Cardiac muscle cell (in vitro differentiated cells and primary cell): Measurements from ENCODE around the gene COA8. TPM values are rescaled to one million over a fixed set of nuclear protein-coding genes. Genes with fewer than 3 reads are reported as not detected.

Experiments used
- DNase-seq, 2 donors: peaks; one replicate each; pipeline versions ENCODE4 v3.0.0 to v3.0.0-alpha.2; 2010 to 2017; ENCODE audit warnings: low read depth in 1 of 2, low spot score in 1 of 2
- H3K27ac ChIP-seq: fragments of 200-600 bp; sonication (generic); 2 replicates; pipeline ENCODE4 v1.5.1; 2016
- H3K27me3 ChIP-seq: fragments of 200-600 bp; sonication (generic); 2 replicates; pipeline ENCODE4 v1.6.0; 2016; ENCODE audit warnings: control low read depth
- H3K36me3 ChIP-seq: fragments of 200-600 bp; sonication (generic); 2 replicates; pipeline ENCODE4 v1.5.1; 2016; ENCODE audit warnings: control low read depth
- H3K4me1 ChIP-seq: fragments of 200-600 bp; sonication (generic); 2 replicates; pipeline ENCODE4 v1.8.1; 2017; ENCODE audit warnings: low read depth, mild to moderate bottlenecking, mixed run types
- H3K4me3 ChIP-seq: fragments of 200-600 bp; sonication (generic); 2 replicates; pipeline ENCODE4 v1.5.1; 2016; ENCODE audit warnings: mild to moderate bottlenecking
- H3K9me3 ChIP-seq: fragments of 200-600 bp; sonication (generic); 2 replicates; pipeline ENCODE4 v1.5.1; 2017; ENCODE audit warnings: low read depth, mild to moderate bottlenecking, control low read depth
- CTCF ChIP-seq: IDR thresholded peaks from 2 replicates; pipeline ENCODE4 v1.5.1; 2012; ENCODE audit warnings: low read depth, mild to moderate bottlenecking, low read length
- polyA plus RNA-seq: library from polyadenylated mRNA; unstranded; fragments of >200 nt; fragmentation: Nextera tagmentation; extraction: Ambion mirVana; gene quantifications from 2 replicates; pipeline ENCODE4 v1.2.1, GENCODE V29; 2016
- total RNA-seq: library from RNA; depleted of rRNA; stranded (reverse); fragments of >200 nt; gene quantifications from 2 replicates; pipeline ENCODE4 v1.2.3, GENCODE V29; 2016

COA8 gene
- total and polyA plus RNA-seq, 2 experiments from 2014 or later: 31.3 to 68.2 TPM

- Histone ChIP-seq H3K4me1 (no peaks in the 10 kb centered on the region), H3K36me3 (peaks cover 2% of the 10 kb centered on the region), H3K9me3 (no peaks in the 10 kb centered on the region), H3K4me3 (no peak overlapping the region), H3K27me3 (no peaks in the 10 kb centered on the region), H3K27ac (no peak overlapping the region)
- DNase-seq: no peak
- TF ChIP-seq CTCF: no peak
These were observed 6.6 kb downstream of the COA8 start for GRCh38 chr14:103569408-103569807.

- no peaks in the 10 kb centered on the region for H3K9me3 ChIP-seq
- TF ChIP-seq CTCF: no peak
- H3K27me3 ChIP-seq: no peaks in the 10 kb centered on the region
- H3K4me1 ChIP-seq: peaks cover 7% of the 10 kb centered on the region
- H3K4me3 ChIP-seq: no peak overlapping the region
- peaks cover 9% of the 10 kb centered on the region for H3K36me3 ChIP-seq
- DNase-seq: no peak
- no peak overlapping the region for H3K27ac ChIP-seq
These were observed 11.3 kb downstream of the COA8 start for GRCh38 chr14:103574104-103574503.

GRCh38 chr14:103574707-103575285 lies 12.0 kb downstream of the COA8 start:
- DNase-seq: no peak
- no peak overlapping the region for H3K4me3 ChIP-seq
- peaks cover 9% of the 10 kb centered on the region for H3K36me3 ChIP-seq
- no peaks in the 10 kb centered on the region for H3K27me3 ChIP-seq
- H3K27ac ChIP-seq: no peak overlapping the region
- H3K9me3 ChIP-seq: no peaks in the 10 kb centered on the region
- no peak for TF ChIP-seq CTCF
- H3K4me1 ChIP-seq: peaks cover 7% of the 10 kb centered on the region

- peak; percentile 61 to 94 for DNase-seq
- Histone ChIP-seq H3K27ac (peak overlapping the region; percentile 48), H3K9me3 (no peaks in the 10 kb centered on the region), H3K4me3 (no peak overlapping the region), H3K4me1 (peaks cover 7% of the 10 kb centered on the region), H3K27me3 (no peaks in the 10 kb centered on the region), H3K36me3 (peaks cover 9% of the 10 kb centered on the region)
- no peak for TF ChIP-seq CTCF
These were observed 13.7 kb downstream of the COA8 start for GRCh38 chr14:103576371-103577024.

- peaks cover 7% of the 10 kb centered on the region for H3K4me1 ChIP-seq
- H3K27ac ChIP-seq: no peak overlapping the region
- peaks cover 7% of the 10 kb centered on the region for H3K36me3 ChIP-seq
- no peaks in the 10 kb centered on the region for H3K9me3 ChIP-seq
- H3K4me3 ChIP-seq: no peak overlapping the region
- no peak for TF ChIP-seq CTCF
- no peak for DNase-seq
- H3K27me3 ChIP-seq: no peaks in the 10 kb centered on the region
These were observed 15.8 kb downstream of the COA8 start for GRCh38 chr14:103578401-103579075.
